ENCODE data around the gene SPOPL.

SPOPL gene

GRCh38 chr2:138601458-138602165 lies 100.0 kb downstream of the SPOPL start:
- DNase-seq (ENCODE audit: low read depth) = no peak

GRCh38 chr2:138602166-138602460 lies 100.5 kb downstream of the SPOPL start:
- DNase-seq (ENCODE audit: low read depth) = no peak

DNA sequence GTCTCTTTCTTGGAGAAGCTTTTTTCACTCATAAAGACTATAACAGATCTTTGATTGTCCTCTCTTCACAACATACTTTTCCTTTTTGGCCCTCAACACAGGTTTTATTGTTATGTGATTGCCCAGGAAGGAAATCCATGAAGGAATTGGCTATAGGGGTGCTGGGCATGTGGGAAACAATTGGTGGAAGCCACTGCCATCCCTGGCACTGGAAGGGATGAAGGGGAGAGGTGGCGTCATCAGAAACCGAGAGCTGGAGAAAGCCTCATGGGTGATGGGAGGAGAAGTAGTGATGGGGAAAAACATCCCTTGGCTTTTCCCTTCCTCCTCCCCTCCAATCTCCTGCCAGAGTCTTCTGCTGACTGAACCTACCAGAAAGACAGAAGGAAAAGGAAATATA lies 106.2 kb downstream of the SPOPL start:
- no peak for DNase-seq (ENCODE audit: low read depth)

DNA sequence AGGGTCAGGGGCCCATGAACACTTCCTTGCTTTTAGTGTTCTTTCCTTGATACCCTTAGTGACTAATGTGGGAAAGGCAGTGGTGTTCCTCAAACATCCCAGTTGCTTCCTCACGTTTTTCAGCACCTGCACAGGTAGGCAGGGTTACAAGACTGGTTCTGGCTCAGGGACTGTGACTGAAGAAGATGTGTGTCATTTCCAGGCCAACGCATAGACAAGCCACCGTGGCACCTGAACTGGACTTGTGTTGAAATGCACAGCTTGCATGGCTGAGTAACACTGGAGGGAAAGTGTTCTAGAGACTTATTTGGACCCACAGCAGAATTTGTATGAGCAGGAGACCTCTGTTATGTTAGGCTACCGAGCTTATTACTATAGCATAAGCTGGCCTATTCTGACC lies 107.9 kb downstream of the SPOPL start:
- no peak for DNase-seq (ENCODE audit: low read depth)

DNA sequence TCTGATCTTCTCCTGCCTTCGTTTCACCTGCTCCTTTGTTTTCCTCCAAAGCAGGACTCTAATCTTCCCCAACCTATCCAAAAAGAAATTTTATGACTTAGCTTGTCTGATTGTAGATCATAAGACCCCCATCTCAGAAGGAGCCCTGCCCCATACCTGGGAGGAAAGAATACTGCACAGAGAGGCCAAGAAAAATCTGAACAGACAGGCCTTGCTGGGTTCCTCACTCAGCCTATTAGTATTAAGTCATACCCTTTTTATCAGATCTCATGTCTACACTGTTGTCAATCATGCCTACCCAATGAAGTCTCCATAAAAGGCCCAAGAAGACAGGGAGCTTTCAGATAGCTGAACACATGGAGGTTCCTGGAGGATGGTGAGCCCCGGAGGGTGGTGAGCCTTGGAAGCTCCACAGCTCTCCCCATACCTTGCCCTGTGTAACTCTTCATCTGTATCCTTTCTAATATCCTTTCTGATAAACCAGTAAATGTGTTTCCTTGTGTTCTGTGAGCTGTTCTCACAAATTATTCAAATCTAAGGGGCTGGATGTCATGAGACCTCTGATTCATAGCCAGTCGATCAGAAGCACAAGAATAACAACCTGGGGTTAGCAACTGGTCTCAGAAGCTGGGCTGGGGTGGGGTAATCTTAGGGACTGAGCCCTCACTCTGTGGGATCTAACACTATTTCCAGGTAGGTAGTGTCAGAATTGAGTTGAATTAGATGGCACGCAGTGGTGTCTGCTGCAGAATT lies 108.8 kb downstream of the SPOPL start:
- DNase-seq (ENCODE audit: low read depth) = no peak

DNA sequence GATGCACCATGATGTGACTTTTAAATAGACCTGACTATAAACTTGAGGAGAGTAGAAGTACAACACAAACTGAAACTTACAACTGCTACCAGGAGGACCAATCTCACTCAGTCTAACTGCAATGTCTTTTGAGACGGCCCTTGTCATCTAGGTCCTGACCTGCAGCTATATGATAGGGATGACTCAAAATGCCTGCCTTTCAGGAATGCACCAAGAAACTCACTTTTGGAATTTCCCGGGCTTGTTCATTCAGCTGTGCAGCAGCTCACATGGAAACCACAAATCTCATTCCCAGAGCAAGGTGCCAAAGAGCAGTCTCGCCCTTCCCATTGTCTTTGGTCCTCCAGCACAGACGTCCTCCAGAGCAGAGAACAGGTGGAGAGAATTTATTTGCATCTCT lies 113.7 kb downstream of the SPOPL start:
- DNase-seq (ENCODE audit: low read depth) = no peak

GRCh38 chr2:138617026-138617425 lies 115.5 kb downstream of the SPOPL start:
- no peak for DNase-seq (ENCODE audit: low read depth)

DNA sequence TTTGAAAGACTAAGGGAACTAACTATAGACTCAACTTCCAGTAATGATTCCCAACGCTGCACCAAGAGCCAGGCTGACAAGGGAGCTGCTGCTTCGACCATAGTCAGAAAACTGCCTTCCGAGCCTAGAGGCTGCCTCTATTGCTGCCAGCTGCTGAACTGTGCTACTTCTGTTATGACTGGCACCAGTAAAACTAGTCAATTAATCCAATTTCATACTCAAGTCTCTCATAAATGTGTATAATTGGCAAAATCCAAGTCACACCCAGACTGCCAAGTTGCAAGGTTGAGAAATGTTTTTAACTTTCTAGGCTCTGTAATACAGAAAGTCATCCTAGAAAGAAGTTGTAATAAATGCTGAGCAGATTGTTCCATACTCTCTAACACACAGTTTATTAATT lies 117.4 kb downstream of the SPOPL start:
- DNase-seq (ENCODE audit: low read depth) = no peak

- DNase-seq (ENCODE audit: low read depth) = no peak
These were observed 118.9 kb downstream of the SPOPL start for GRCh38 chr2:138620431-138620830.

DNA sequence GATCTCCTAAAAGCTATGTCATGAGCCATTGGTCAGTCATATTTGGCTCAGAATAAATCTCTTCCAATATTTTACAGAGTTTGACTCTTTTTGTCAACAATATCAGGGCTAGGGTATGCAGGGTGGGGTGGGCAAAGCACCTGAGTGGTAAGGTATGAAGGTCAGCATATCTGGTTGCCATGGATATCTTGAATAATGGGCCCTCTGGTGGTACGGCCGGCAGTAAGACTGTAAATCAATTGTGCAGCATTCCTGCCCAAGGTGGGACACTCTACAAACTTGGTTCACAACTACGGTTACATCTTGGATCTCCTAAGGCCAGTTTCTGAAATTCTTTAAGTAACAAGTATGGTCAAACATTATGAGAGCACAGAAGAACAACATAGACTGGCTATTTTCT lies 119.6 kb downstream of the SPOPL start:
- no peak for DNase-seq (ENCODE audit: low read depth)

DNA sequence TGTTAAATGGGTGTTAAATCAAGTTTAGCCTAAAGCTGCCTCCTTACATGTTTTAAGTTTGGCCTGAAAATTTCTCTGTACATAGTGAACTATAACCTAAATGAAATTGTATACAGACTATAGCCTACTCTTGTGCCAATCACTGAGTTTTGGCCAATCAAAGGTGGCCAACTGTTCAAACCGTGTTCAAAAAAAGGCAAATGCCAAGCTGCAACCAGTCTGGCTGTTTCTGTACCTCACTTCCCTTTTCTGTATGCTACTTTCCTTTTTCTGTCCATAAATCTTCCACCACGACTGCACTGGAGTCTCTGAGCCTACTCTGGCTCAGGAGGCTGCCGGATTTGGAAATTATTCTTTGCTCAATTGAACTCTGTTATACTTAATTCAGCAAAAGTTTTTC lies 121.0 kb downstream of the SPOPL start:
- no peak for DNase-seq (ENCODE audit: low read depth)

Data from stromal cell of bone marrow (primary cell).